Measurements from ENCODE around the gene NFKBIE. TPM values are rescaled to one million over a fixed set of nuclear protein-coding genes. Genes with fewer than 3 reads are reported as not detected.

The NFKBIE gene
- total and polyA plus RNA-seq, 9 of the 15 experiments (the other 6 are each of a cell fraction or from before 2014, with no cell fraction given) = 2.1 to 16.4 (median 11.7) TPM

DNA sequence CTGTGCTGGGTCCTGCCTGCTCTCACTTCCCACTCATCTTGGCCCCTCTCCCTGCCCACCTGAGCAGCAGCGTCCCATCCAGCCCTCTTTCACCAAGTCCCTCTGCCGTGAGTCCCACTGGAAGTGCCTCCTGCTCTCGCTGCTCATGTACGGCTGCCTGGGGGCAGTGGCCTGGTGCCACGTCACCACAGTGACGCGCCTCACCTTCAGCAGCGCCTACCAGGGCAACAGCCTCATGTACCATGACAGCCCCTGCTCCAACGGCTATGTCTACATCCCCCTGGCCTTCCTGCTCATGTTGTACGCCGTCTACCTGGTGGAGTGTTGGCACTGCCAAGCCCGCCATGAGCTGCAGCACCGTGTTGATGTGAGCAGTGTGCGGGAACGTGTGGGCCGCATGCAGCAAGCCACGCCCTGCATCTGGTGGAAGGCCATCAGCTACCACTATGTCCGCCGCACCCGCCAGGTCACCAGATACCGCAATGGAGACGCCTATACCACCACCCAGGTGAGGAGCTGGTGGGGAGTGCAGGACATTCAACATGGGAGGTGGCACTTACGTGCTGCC is 7.7 kb upstream of the NFKBIE start:
- Histone ChIP-seq H3K27me3 (ENCODE audit: control insufficient read depth in 2 of 2, insufficient read depth in 2 of 2, low read length in 2 of 2) (peaks cover 76 to 84% of the 10 kb centered on the region in 2 experiments), H3K4me3 (no peak overlapping the region), H3K27ac (ENCODE audit: extremely low read depth, low read depth, low read length) (no peak overlapping the region), H3K4me2 (ENCODE audit: insufficient read depth, low read length) (peak overlapping the region; percentile 30), H3K9me1 (ENCODE audit: control insufficient read depth, insufficient read depth, low read length) (peaks cover 4% of the 10 kb centered on the region), H3K36me3 (ENCODE audit: control insufficient read depth, insufficient read depth, low read length) (no peaks in the 10 kb centered on the region), H2AFZ (ENCODE audit: low read depth, low read length) (0 out of 2 replicates have a peak overlapping the region, but pooled peaks have one; percentile 13), H3K9me3 (replicated peaks; ENCODE audit: control insufficient read depth, insufficient read depth, low read depth, low read length) (no peaks in the 10 kb centered on the region), H3K9ac (ENCODE audit: insufficient read depth in 1 of 2, low read depth in 2 of 2, low read length in 2 of 2) (peak overlapping the region in 1 of 2 experiments; percentile 71; a peak in 1 of 4 replicates), H3K79me2 (ENCODE audit: control insufficient read depth, insufficient read depth, low read length) (no peaks in the 10 kb centered on the region), H4K20me1 (replicated peaks; ENCODE audit: control insufficient read depth, insufficient read depth, low read length) (peaks cover 18% of the 10 kb centered on the region), H3K4me1 (replicated peaks in 1 of 2; ENCODE audit: control insufficient read depth in 2 of 2, insufficient read depth in 2 of 2, low read length in 2 of 2) (peaks cover 0 to 33% of the 10 kb centered on the region in 2 experiments; a peak in 2 of 5 replicates)
- intact Hi-C loops (cut with micrococcal nuclease) = no loop called here
- in situ Hi-C loops (cut with MboI) = no loop called here
- CTCF ChIA-PET (ENCODE audit: low intra/inter-chr PET ratio) = no interaction called here
- POLR2A ChIA-PET = interaction anchor here (0.6 to 4.7 kb wide), 7 partner anchors 16 to 557 kb away, joined by 3 to 24 read pairs (median 3); partner anchors contain the start of genes AARS2 and HSP90AB1
- BruUV-seq (replicated peaks) = no TSS peak
- ATAC-seq (peak; percentile 10), DNase-seq (ENCODE audit: extremely low read depth in 1 of 4, low spot score in 3 of 4) (no peak), FAIRE-seq (no peak)
- WGBS (ENCODE audit: insufficient coverage, low coverage, missing lambda C conversion rate) = 9% methylated on average over 23 of the region's 23 CpGs
- TF ChIP-seq CBFB (CRISPR knock-in tag; IDR thresholded peaks at IDR 0.05) (0 out of 2 replicates have a peak, but pooled peaks have one; percentile 44), L3MBTL2 (IDR thresholded peaks at IDR 0.05) (0 out of 2 replicates have a peak, but pooled peaks have one; percentile 17), MAX (CRISPR knock-in tag; IDR thresholded peaks at IDR 0.05) (peak; percentile 42; the same call in 1 of the 2 replicates), IRF2 (CRISPR knock-in tag; IDR thresholded peaks at IDR 0.05) (0 out of 2 replicates have a peak, but pooled peaks have one; percentile 66), ZNF3 (CRISPR knock-in tag; IDR thresholded peaks at IDR 0.05) (no peak), CREM (IDR thresholded peaks at IDR 0.05; ENCODE audit: low read depth) (peak; percentile 38; the same call in 1 of the 2 replicates), CBFA2T3 (IDR thresholded peaks at IDR 0.05) (no peak), ATF1 (CRISPR knock-in tag; IDR thresholded peaks at IDR 0.05) (no peak), ATF1 (tag; IDR thresholded peaks at IDR 0.05) (peak; percentile 55), THRA (IDR thresholded peaks at IDR 0.05) (no peak), THAP12 (CRISPR knock-in tag; IDR thresholded peaks at IDR 0.05) (no peak), SRSF1 (IDR thresholded peaks at IDR 0.05; ENCODE audit: low read depth, low read length) (no peak), RBM34 (IDR thresholded peaks at IDR 0.05; ENCODE audit: borderline replicate concordance, insufficient read depth, low read length) (no peak)
- TF ChIP-seq, protein P1, sequence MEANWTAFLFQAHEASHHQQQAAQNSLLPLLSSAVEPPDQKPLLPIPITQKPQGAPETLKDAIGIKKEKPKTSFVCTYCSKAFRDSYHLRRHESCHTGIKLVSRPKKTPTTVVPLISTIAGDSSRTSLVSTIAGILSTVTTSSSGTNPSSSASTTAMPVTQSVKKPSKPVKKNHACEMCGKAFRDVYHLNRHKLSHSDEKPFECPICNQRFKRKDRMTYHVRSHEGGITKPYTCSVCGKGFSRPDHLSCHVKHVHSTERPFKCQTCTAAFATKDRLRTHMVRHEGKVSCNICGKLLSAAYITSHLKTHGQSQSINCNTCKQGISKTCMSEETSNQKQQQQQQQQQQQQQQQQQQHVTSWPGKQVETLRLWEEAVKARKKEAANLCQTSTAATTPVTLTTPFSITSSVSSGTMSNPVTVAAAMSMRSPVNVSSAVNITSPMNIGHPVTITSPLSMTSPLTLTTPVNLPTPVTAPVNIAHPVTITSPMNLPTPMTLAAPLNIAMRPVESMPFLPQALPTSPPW (CRISPR knock-in tag; IDR thresholded peaks at IDR 0.05) = no peak
- TF ChIP-seq, protein P2, sequence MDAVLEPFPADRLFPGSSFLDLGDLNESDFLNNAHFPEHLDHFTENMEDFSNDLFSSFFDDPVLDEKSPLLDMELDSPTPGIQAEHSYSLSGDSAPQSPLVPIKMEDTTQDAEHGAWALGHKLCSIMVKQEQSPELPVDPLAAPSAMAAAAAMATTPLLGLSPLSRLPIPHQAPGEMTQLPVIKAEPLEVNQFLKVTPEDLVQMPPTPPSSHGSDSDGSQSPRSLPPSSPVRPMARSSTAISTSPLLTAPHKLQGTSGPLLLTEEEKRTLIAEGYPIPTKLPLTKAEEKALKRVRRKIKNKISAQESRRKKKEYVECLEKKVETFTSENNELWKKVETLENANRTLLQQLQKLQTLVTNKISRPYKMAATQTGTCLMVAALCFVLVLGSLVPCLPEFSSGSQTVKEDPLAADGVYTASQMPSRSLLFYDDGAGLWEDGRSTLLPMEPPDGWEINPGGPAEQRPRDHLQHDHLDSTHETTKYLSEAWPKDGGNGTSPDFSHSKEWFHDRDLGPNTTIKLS (IDR thresholded peaks at IDR 0.05; ENCODE audit: borderline replicate concordance, low read depth) = peak; percentile 57; the same call in 1 of the 2 replicates
